ENCODE results near the gene SATB2.

SATB2 gene

GRCh38 chr2:199433204-199433832 is 24.4 kb downstream of the SATB2 start:
- no peak overlapping the region for H3K27ac ChIP-seq
- no peak for TF ChIP-seq CTCF (conservative IDR thresholded peaks at IDR 0.05)

GRCh38 chr2:199431746-199432213 is 26.0 kb downstream of the SATB2 start:
- H3K27ac ChIP-seq, result no peak overlapping the region
- TF ChIP-seq CTCF (conservative IDR thresholded peaks at IDR 0.05), result no peak

- no peak overlapping the region for H3K27ac ChIP-seq
Measured at GRCh38 chr2:199430214-199430613, 27.5 kb downstream of the SATB2 start.

GRCh38 chr2:199428291-199428690 is 29.4 kb downstream of the SATB2 start:
- TF ChIP-seq CTCF (conservative IDR thresholded peaks at IDR 0.05), result no peak
- H3K27ac ChIP-seq, result no peak overlapping the region

More at GRCh38 chr2:199430214-199430613, 27.5 kb downstream of the SATB2 start:
- TF ChIP-seq CTCF (conservative IDR thresholded peaks at IDR 0.05), result no peak

- no peak for TF ChIP-seq CTCF (conservative IDR thresholded peaks at IDR 0.05)
Measured at GRCh38 chr2:199424160-199424559, 33.6 kb downstream of the SATB2 start.

GRCh38 chr2:199419428-199419827 is 38.3 kb downstream of the SATB2 start:
- TF ChIP-seq CTCF (conservative IDR thresholded peaks at IDR 0.05), result no peak
- H3K27ac ChIP-seq, result no peak overlapping the region

More at GRCh38 chr2:199424160-199424559, 33.6 kb downstream of the SATB2 start:
- H3K27ac ChIP-seq, result no peak overlapping the region

GRCh38 chr2:199414465-199414864 is 43.3 kb downstream of the SATB2 start:
- TF ChIP-seq CTCF (conservative IDR thresholded peaks at IDR 0.05), result no peak
- no peak overlapping the region for H3K27ac ChIP-seq

Measured in VCaP (cell line).